ENCODE data around the gene CMPK2.

Gene CMPK2

DNA sequence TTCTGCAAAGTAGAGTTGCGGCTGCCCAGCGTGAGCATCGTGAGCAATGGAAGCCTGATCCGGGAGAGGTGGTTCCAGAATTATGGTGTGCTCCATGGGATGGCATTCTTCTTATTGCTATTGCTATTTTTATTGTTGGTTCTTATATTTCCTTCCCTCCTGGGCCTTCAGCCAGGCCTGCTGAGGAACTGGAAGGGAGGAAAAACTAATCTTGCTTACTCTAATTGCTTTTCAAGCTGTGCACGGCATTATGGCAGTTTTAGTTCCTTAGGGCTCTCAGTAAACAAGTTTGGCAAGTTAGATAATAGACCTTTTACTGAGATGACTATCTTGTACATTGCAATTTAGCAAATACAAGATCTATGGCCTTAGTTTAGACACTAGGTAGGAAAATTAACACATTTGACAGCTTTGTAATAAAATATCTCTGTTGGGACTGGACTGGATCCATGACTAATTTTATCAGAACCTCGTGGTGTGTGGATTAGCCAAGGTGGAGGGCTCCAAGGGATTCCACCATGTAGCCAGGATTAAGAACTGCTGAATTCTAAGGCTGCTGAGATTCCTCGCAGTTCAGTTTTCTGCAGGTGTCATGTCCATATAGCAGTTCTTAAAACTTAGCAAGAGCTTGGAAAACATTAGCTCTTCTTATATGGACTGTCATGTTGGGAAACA is 17.9 kb upstream of the CMPK2 start:
- H3K9ac ChIP-seq (ENCODE audit: low read length) = no peak overlapping the region
- no peak overlapping the region for H3K4me2 ChIP-seq (ENCODE audit: low read length)
- no peaks in the 10 kb centered on the region for H3K9me3 ChIP-seq (ENCODE audit: low read length)
- no peaks in the 10 kb centered on the region for H3F3A ChIP-seq (ENCODE audit: insufficient read depth, low read length)
- H3K9me2 ChIP-seq (ENCODE audit: low read depth, low read length) = no peaks in the 10 kb centered on the region
- no peak overlapping the region for H3K27ac ChIP-seq (ENCODE audit: low read depth, low read length, poor library complexity, severe bottlenecking)
- no peaks in the 10 kb centered on the region for H3K4me1 ChIP-seq (ENCODE audit: insufficient read depth, low read length, severe bottlenecking)
- no peaks in the 10 kb centered on the region for H4K20me1 ChIP-seq (ENCODE audit: insufficient read depth, low read length)
- no peaks in the 10 kb centered on the region for H3K27me3 ChIP-seq (ENCODE audit: insufficient read depth, low read length)
- TF ChIP-seq, protein P1, sequence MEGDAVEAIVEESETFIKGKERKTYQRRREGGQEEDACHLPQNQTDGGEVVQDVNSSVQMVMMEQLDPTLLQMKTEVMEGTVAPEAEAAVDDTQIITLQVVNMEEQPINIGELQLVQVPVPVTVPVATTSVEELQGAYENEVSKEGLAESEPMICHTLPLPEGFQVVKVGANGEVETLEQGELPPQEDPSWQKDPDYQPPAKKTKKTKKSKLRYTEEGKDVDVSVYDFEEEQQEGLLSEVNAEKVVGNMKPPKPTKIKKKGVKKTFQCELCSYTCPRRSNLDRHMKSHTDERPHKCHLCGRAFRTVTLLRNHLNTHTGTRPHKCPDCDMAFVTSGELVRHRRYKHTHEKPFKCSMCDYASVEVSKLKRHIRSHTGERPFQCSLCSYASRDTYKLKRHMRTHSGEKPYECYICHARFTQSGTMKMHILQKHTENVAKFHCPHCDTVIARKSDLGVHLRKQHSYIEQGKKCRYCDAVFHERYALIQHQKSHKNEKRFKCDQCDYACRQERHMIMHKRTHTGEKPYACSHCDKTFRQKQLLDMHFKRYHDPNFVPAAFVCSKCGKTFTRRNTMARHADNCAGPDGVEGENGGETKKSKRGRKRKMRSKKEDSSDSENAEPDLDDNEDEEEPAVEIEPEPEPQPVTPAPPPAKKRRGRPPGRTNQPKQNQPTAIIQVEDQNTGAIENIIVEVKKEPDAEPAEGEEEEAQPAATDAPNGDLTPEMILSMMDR (IDR thresholded peaks at IDR 0.05; ENCODE audit: low read length) = no peak
- no peak for TF ChIP-seq EZH2 (IDR thresholded peaks at IDR 0.05; ENCODE audit: borderline replicate concordance, low read length)
- H3K79me2 ChIP-seq (ENCODE audit: insufficient read depth, low read length) = no peaks in the 10 kb centered on the region
- H3K4me3 ChIP-seq (ENCODE audit: low read depth, low read length, poor library complexity, severe bottlenecking) = no peak overlapping the region
- no peak overlapping the region for H2AFZ ChIP-seq (ENCODE audit: low read length)
- H3K36me3 ChIP-seq (ENCODE audit: insufficient read depth, low read length) = no peaks in the 10 kb centered on the region

DNA sequence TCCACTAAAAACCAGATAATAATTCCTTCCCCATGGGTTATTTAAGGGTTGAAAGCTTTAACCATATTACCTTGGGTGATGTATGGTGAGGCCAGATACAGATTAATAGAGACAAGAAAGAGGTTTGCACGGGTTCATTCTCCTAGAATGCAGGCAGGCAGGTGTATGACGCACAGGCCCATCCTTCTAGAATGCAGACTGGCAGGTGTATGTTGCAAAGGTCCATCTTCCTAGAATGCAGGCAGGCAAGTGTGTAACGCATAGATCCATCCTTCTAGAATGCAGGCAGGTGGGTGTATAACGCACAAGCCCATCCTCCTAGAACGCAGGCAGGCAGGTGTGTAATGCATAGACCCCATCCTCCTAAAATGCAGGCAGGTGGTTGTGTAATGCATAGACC is 15.8 kb upstream of the CMPK2 start:
- Histone ChIP-seq H3K79me2 (ENCODE audit: insufficient read depth, low read length) (no peaks in the 10 kb centered on the region), H3K27ac (ENCODE audit: low read depth, low read length, poor library complexity, severe bottlenecking) (no peak overlapping the region), H3K36me3 (ENCODE audit: insufficient read depth, low read length) (no peaks in the 10 kb centered on the region), H3K9me3 (ENCODE audit: low read length) (no peaks in the 10 kb centered on the region), H3K4me2 (ENCODE audit: low read length) (no peak overlapping the region), H3K4me3 (ENCODE audit: low read depth, low read length, poor library complexity, severe bottlenecking) (no peak overlapping the region), H4K20me1 (ENCODE audit: insufficient read depth, low read length) (no peaks in the 10 kb centered on the region), H3K9me2 (ENCODE audit: low read depth, low read length) (no peaks in the 10 kb centered on the region), H3F3A (ENCODE audit: insufficient read depth, low read length) (no peaks in the 10 kb centered on the region), H2AFZ (ENCODE audit: low read length) (no peak overlapping the region), H3K4me1 (ENCODE audit: insufficient read depth, low read length, severe bottlenecking) (no peaks in the 10 kb centered on the region), H3K27me3 (ENCODE audit: insufficient read depth, low read length) (no peaks in the 10 kb centered on the region), H3K9ac (ENCODE audit: low read length) (no peak overlapping the region)
- TF ChIP-seq EZH2 (IDR thresholded peaks at IDR 0.05; ENCODE audit: borderline replicate concordance, low read length) = no peak

DNA sequence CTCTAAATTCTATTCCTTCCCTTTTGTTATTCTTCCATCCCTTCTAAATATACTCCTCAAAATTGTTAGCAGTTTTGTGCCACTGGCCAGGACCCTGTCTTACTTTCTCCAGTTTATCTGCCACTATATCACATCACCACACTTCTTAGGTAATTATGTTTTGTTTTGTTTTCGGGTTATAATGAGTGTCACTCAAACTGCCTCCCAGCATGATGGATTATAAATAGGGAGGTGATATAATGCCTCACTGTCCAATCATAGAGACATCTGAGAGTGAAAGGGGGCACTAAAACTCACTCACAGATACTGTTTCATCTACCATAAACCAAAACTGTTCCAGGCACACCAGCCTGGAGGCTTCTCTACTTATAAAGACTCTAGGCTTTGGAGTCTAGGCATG is 15.3 kb upstream of the CMPK2 start:
- Histone ChIP-seq H3K9me2 (ENCODE audit: low read depth, low read length) (no peaks in the 10 kb centered on the region), H3K4me2 (ENCODE audit: low read length) (no peak overlapping the region), H3K9me3 (ENCODE audit: low read length) (no peaks in the 10 kb centered on the region), H3K4me3 (ENCODE audit: low read depth, low read length, poor library complexity, severe bottlenecking) (no peak overlapping the region), H3F3A (ENCODE audit: insufficient read depth, low read length) (no peaks in the 10 kb centered on the region), H3K9ac (ENCODE audit: low read length) (no peak overlapping the region), H4K20me1 (ENCODE audit: insufficient read depth, low read length) (no peaks in the 10 kb centered on the region), H2AFZ (ENCODE audit: low read length) (no peak overlapping the region), H3K79me2 (ENCODE audit: insufficient read depth, low read length) (no peaks in the 10 kb centered on the region), H3K36me3 (ENCODE audit: insufficient read depth, low read length) (no peaks in the 10 kb centered on the region), H3K4me1 (ENCODE audit: insufficient read depth, low read length, severe bottlenecking) (no peaks in the 10 kb centered on the region), H3K27me3 (ENCODE audit: insufficient read depth, low read length) (no peaks in the 10 kb centered on the region), H3K27ac (ENCODE audit: low read depth, low read length, poor library complexity, severe bottlenecking) (no peak overlapping the region)
- TF ChIP-seq EZH2 (IDR thresholded peaks at IDR 0.05; ENCODE audit: borderline replicate concordance, low read length) = no peak
- TF ChIP-seq, protein P1 (IDR thresholded peaks at IDR 0.05; ENCODE audit: low read length) = no peak

DNA sequence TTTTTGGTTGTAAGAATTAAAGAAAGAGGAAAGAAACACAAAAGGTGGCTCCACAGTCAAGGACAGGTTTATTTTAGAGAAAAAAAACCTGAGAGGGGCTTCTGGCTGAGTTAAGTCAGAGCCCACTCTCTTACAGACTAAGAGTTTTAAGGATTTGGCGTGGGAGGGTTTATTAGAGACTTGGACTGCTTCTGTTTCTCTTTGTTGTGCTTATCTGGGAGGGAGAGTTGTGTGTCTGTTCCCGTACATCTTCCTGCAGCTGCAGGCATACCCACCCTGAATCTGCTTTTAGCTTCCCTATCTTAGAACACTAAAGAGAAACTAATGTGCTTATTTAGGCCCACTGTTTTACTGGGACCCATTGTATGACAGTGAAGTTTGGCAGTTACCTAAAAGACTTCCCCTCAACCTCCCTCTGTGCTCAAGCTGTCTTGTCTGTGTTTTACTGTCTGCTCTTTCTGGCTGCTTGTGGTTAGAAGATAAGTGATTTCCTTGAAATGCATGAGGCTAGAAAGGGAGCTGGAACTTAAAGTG is 14.6 kb upstream of the CMPK2 start:
- H3K79me2 ChIP-seq (ENCODE audit: insufficient read depth, low read length) = no peaks in the 10 kb centered on the region
- H3F3A ChIP-seq (ENCODE audit: insufficient read depth, low read length) = no peaks in the 10 kb centered on the region
- no peaks in the 10 kb centered on the region for H3K4me1 ChIP-seq (ENCODE audit: insufficient read depth, low read length, severe bottlenecking)
- H3K4me3 ChIP-seq (ENCODE audit: low read depth, low read length, poor library complexity, severe bottlenecking) = no peak overlapping the region
- H3K9me2 ChIP-seq (ENCODE audit: low read depth, low read length) = no peaks in the 10 kb centered on the region
- H3K9ac ChIP-seq (ENCODE audit: low read length) = no peak overlapping the region
- no peaks in the 10 kb centered on the region for H3K36me3 ChIP-seq (ENCODE audit: insufficient read depth, low read length)
- H3K9me3 ChIP-seq (ENCODE audit: low read length) = no peaks in the 10 kb centered on the region
- H4K20me1 ChIP-seq (ENCODE audit: insufficient read depth, low read length) = no peaks in the 10 kb centered on the region
- no peak for TF ChIP-seq EZH2 (IDR thresholded peaks at IDR 0.05; ENCODE audit: borderline replicate concordance, low read length)
- TF ChIP-seq, protein P1 (IDR thresholded peaks at IDR 0.05; ENCODE audit: low read length) = no peak
- no peak overlapping the region for H3K27ac ChIP-seq (ENCODE audit: low read depth, low read length, poor library complexity, severe bottlenecking)
- H2AFZ ChIP-seq (ENCODE audit: low read length) = no peak overlapping the region
- H3K4me2 ChIP-seq (ENCODE audit: low read length) = no peak overlapping the region
- no peaks in the 10 kb centered on the region for H3K27me3 ChIP-seq (ENCODE audit: insufficient read depth, low read length)

All from OCI-LY1 (cell line).